Measurements from ENCODE around the gene GRID2IP. TPM values are rescaled to one million over a fixed set of nuclear protein-coding genes. Genes with fewer than 3 reads are reported as not detected.

GRID2IP gene
- total and polyA plus RNA-seq, 3 donors from 2014 or later = 0.34 to 1.9 (median 1.1) TPM

DNA sequence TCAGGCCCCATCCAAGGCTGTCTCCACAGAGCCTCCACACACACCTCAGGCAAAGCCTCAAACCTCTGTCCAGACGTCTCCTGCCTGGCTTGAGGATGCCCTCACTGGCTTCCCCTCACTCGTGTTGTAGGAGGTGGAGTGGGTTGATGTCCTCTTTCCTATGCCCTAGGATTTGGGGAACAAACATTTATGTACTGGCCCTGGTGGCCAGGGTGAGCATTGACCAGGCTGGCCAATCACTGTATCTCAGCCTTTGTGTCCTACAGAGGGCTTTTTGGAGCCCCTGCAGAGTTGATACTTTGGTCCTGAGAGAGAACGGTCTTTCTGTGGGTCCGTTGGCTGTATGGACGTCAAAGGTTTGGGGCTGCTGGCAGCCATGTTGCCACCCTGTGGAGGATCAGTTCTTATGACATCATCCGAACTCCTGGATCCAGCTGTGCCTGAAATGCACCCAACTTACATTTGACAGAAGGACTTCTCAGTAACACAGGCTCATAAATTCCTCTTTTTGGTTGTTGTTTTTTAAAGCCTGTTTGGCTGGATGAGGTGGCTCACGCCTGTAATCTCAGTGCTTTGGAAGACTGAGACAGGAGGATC is 2.3 kb upstream of the GRID2IP start:
- WGBS, 2 donors = 76 to 78% methylated on average over 6 to 7 of the region's 7 CpGs
- no peak for DNase-seq
- Histone ChIP-seq H3K9me3 (no peaks in the 10 kb centered on the region), H3K4me3 (no peak overlapping the region), H3K27me3 (no peaks in the 10 kb centered on the region), H3K4me1 (no peaks in the 10 kb centered on the region), H3K27ac (no peak overlapping the region), H3K36me3 (ENCODE audit: low read depth, missing control alignments) (no peaks in the 10 kb centered on the region)
- intact Hi-C loops (cut with DNase I; ENCODE audit: low total_unique reads) = no loop called here
- TF ChIP-seq, protein P1, sequence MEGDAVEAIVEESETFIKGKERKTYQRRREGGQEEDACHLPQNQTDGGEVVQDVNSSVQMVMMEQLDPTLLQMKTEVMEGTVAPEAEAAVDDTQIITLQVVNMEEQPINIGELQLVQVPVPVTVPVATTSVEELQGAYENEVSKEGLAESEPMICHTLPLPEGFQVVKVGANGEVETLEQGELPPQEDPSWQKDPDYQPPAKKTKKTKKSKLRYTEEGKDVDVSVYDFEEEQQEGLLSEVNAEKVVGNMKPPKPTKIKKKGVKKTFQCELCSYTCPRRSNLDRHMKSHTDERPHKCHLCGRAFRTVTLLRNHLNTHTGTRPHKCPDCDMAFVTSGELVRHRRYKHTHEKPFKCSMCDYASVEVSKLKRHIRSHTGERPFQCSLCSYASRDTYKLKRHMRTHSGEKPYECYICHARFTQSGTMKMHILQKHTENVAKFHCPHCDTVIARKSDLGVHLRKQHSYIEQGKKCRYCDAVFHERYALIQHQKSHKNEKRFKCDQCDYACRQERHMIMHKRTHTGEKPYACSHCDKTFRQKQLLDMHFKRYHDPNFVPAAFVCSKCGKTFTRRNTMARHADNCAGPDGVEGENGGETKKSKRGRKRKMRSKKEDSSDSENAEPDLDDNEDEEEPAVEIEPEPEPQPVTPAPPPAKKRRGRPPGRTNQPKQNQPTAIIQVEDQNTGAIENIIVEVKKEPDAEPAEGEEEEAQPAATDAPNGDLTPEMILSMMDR (IDR thresholded peaks at IDR 0.05) = no peak
- no peak for TF ChIP-seq POLR2A (IDR thresholded peaks at IDR 0.05)

GRCh38 chr7:6547400-6547799 is 3.9 kb downstream of the GRID2IP start:
- Histone ChIP-seq H3K4me3 (no peak overlapping the region), H3K9me3 (no peaks in the 10 kb centered on the region), H3K36me3 (ENCODE audit: low read depth, missing control alignments) (no peaks in the 10 kb centered on the region), H3K4me1 (no peaks in the 10 kb centered on the region), H3K27me3 (no peaks in the 10 kb centered on the region), H3K27ac (no peak overlapping the region)
- no peak for TF ChIP-seq POLR2A (IDR thresholded peaks at IDR 0.05)
- TF ChIP-seq, protein P1 (IDR thresholded peaks at IDR 0.05) = no peak
- intact Hi-C loops (cut with DNase I; ENCODE audit: low total_unique reads) = no loop called here
- 93 to 100% methylated on average over 1 of the region's 1 CpG for WGBS, 2 donors
- DNase-seq = no peak

- H3K4me3 ChIP-seq = no peak overlapping the region
- no peak for DNase-seq
- no peak overlapping the region for H3K27ac ChIP-seq
- H3K4me1 ChIP-seq = no peaks in the 10 kb centered on the region
- no peaks in the 10 kb centered on the region for H3K27me3 ChIP-seq
- H3K9me3 ChIP-seq = no peaks in the 10 kb centered on the region
- intact Hi-C loops (cut with DNase I; ENCODE audit: low total_unique reads) = no loop called here
- 77 to 88% methylated on average over 12 of the region's 12 CpGs for WGBS, 2 donors
- TF ChIP-seq POLR2A (IDR thresholded peaks at IDR 0.05) = no peak
- TF ChIP-seq, protein P1 (IDR thresholded peaks at IDR 0.05) = no peak
- no peaks in the 10 kb centered on the region for H3K36me3 ChIP-seq (ENCODE audit: low read depth, missing control alignments)
Observed at GRCh38 chr7:6546498-6547251, 4.6 kb downstream of the GRID2IP start.

DNA sequence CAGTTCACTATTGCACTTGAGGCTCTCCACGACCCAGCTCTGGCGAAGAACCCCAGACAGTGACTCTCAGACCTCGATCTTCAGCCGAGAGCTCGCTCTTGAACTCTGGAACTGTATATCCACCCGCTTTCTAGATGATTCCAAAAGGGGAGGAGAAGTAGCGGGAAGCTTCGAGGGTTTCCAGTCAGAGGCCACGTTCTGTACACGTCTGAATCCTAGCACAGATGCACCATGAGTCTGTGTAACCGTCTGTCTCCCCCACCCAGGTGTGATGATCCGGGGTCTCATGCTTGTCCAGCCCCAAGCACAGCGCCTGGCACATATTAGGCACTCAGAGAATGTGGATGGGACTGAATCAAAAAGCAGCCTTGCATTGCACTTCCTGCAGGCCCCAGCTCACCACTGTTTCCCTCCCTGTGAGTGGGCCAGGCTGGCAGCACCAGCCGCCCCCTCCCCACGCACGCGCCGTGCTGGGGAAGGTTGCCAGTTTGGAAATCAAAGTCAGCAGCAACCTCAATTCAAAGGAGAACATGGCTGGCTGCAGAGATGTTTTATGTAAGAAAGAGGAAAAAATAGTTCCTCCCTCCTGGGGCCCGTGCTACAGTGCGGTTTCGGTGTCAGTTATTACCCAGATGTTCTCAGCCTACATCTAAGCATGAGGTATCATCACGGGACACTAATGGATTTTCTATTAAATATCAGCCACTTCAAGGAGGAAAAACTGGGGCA is 5.7 kb downstream of the GRID2IP start:
- Histone ChIP-seq H3K9me3 (no peaks in the 10 kb centered on the region), H3K27ac (no peak overlapping the region), H3K36me3 (ENCODE audit: low read depth, missing control alignments) (no peaks in the 10 kb centered on the region), H3K4me1 (no peaks in the 10 kb centered on the region), H3K27me3 (no peaks in the 10 kb centered on the region), H3K4me3 (no peak overlapping the region)
- 86 to 88% methylated on average over 22 of the region's 22 CpGs for WGBS, 2 donors
- DNase-seq = no peak
- TF ChIP-seq, protein P1 (IDR thresholded peaks at IDR 0.05) = no peak
- no peak for TF ChIP-seq POLR2A (IDR thresholded peaks at IDR 0.05)
- intact Hi-C loops (cut with DNase I; ENCODE audit: low total_unique reads) = no loop called here

Measured in testis (tissue), 3 donors.